Measurements from ENCODE around the gene SEC61B.

Gene SEC61B

GRCh38 chr9:99213197-99213596 is 8.9 kb upstream of the SEC61B start:
- no peak for TF ChIP-seq CTCF (conservative IDR thresholded peaks at IDR 0.05)
- no peak overlapping the region for H3K27ac ChIP-seq

GRCh38 chr9:99216073-99216472 is 6.0 kb upstream of the SEC61B start:
- no peak for TF ChIP-seq CTCF (conservative IDR thresholded peaks at IDR 0.05)
- H3K27ac ChIP-seq, result no peak overlapping the region

- no peak overlapping the region; the same call in 1 of the 2 replicates for H3K27ac ChIP-seq
- TF ChIP-seq CTCF (conservative IDR thresholded peaks at IDR 0.05), result no peak
Observed at GRCh38 chr9:99220011-99220410, 2.1 kb upstream of the SEC61B start.

GRCh38 chr9:99221266-99221620 is 839 bp upstream of the SEC61B start:
- no peak for TF ChIP-seq CTCF (conservative IDR thresholded peaks at IDR 0.05)
- H3K27ac ChIP-seq, result peak overlapping the region; percentile 93

- no peak for TF ChIP-seq CTCF (conservative IDR thresholded peaks at IDR 0.05)
- H3K27ac ChIP-seq, result peak overlapping the region; percentile 93
Observed at GRCh38 chr9:99222416-99223270, 561 bp downstream of the SEC61B start.

GRCh38 chr9:99224445-99224844 is 2.4 kb downstream of the SEC61B start:
- TF ChIP-seq CTCF (conservative IDR thresholded peaks at IDR 0.05), result no peak
- H3K27ac ChIP-seq, result no peak overlapping the region

- TF ChIP-seq CTCF (conservative IDR thresholded peaks at IDR 0.05), result no peak
- no peak overlapping the region for H3K27ac ChIP-seq
Observed at GRCh38 chr9:99226054-99226453, 4.0 kb downstream of the SEC61B start.
